Esophagus squamous epithelium (tissue), 5 donors: ENCODE measurements around the gene OCRL. TPM values are rescaled to one million over a fixed set of nuclear protein-coding genes. Genes with fewer than 3 reads are reported as not detected.

Source experiments
- DNase-seq: peaks from one replicate; lab custom pipeline; 2025; lab: John Stamatoyannopoulos, UW
- H3K27ac ChIP-seq, 4 donors: fragments of 200-600 bp; sonication (generic); one replicate each; pipeline ENCODE4 v1.5.1; 2016 to 2019; ENCODE audit warnings: mild to moderate bottlenecking in 1 of 4
- H3K27me3 ChIP-seq, 4 donors: fragments of 200-600 bp; sonication (generic); 1 replicate in 3 of 4; 2 replicates in 1 of 4; pipeline versions ENCODE4 v1.5.1 to v1.6.0; 2017 to 2021; ENCODE audit warnings: antibody characterized with exemption in 1 of 4
- H3K36me3 ChIP-seq, 3 donors: fragments of 200-600 bp; sonication (generic); one replicate each; pipeline ENCODE4 v1.5.1; 2016 to 2019
- H3K4me1 ChIP-seq, 3 donors: fragments of 200-600 bp; sonication (generic); one replicate each; pipeline ENCODE4 v1.5.1; 2017 to 2019
- H3K4me3 ChIP-seq, 4 donors: fragments of 200-600 bp; sonication (generic); 1 replicate in 3 of 4; 2 replicates in 1 of 4; pipeline ENCODE4 v1.5.1; 2016 to 2019; ENCODE audit warnings: mild to moderate bottlenecking in 2 of 4, moderate library complexity in 1 of 4
- H3K9me3 ChIP-seq, 3 donors: fragments of 200-600 bp; sonication (generic); one replicate each; pipeline ENCODE4 v1.5.1; 2016 to 2019
- CTCF ChIP-seq, 6 experiments: fragments of 450-650 bp in 4 of 6; fragments of 200-600 bp in 2 of 6; sonication (generic) in 2 of 6; IDR thresholded peaks; one replicate each; pipeline ENCODE4 v1.5.1; 2016 to 2019; ENCODE audit warnings: antibody characterized with exemption in 6 of 6, mild to moderate bottlenecking in 4 of 6, moderate library complexity in 4 of 6
- POLR2A ChIP-seq, 4 donors: fragments of 450-650 bp; IDR thresholded peaks; one replicate each; pipeline ENCODE4 v1.6.1; 2017; ENCODE audit warnings: antibody characterized with exemption in 4 of 4, mild to moderate bottlenecking in 4 of 4, moderate library complexity in 3 of 4
- WGBS, 2 donors: methylation state at CpG; one replicate each; pipeline ENCODE4 v1.1.5; 2018; 5-methylcytosine and 5-hydroxymethylcytosine counted together
- intact Hi-C: fragments of 100-400 bp; cut with DNase I; formaldehyde crosslinking; loops from one replicate; pipeline ENCODE4 v1.15.0; 2022
- total RNA-seq, 4 donors: library from RNA; depleted of rRNA; stranded (reverse); fragments of >200 nt; gene quantifications; one replicate each; pipeline ENCODE4 v1.1.0, GENCODE V29; 2016
- donor health status: DM: yes; HTN: yes; CAD: no.

The OCRL gene
- total RNA-seq, 4 donors from 2014 or later, result 7.9 to 13.4 (median 10.7) TPM

- H3K4me1 ChIP-seq, result peaks cover 0 to 29% (median 4%) of the 10 kb centered on the region in 3 donors
- no peak overlapping the region for H3K4me3 ChIP-seq
- WGBS, 2 donors, result 42 to 59% methylated on average over 5 of the region's 7 CpGs
- H3K9me3 ChIP-seq, result no peaks in the 10 kb centered on the region
- intact Hi-C loops, result no loop called here
- H3K27ac ChIP-seq, result peak overlapping the region in 1 of 4 donors; percentile 2
- TF ChIP-seq CTCF (IDR thresholded peaks at IDR 0.05), result no peak
- TF ChIP-seq POLR2A (IDR thresholded peaks at IDR 0.05), result no peak
- peaks cover 0 to 3% (median 0%) of the 10 kb centered on the region in 4 donors for H3K27me3 ChIP-seq
- no peaks in the 10 kb centered on the region for H3K36me3 ChIP-seq
- DNase-seq, result no peak
These were observed 92.4 kb downstream of the OCRL start for GRCh38 chrX:129632443-129632842.

GRCh38 chrX:129634541-129634940 is 94.5 kb downstream of the OCRL start:
- intact Hi-C loops, result no loop called here
- no peak overlapping the region for H3K4me3 ChIP-seq
- no peak for DNase-seq
- TF ChIP-seq CTCF (IDR thresholded peaks at IDR 0.05) (no peak), POLR2A (IDR thresholded peaks at IDR 0.05) (no peak)
- no peaks in the 10 kb centered on the region for H3K36me3 ChIP-seq
- H3K27ac ChIP-seq, result no peak overlapping the region
- no peaks in the 10 kb centered on the region for H3K9me3 ChIP-seq
- 69% methylated on average over 5 of the region's 7 CpGs; no CpG with 5 or more reads in 1 of the 2 donors for WGBS, 2 donors
- H3K4me1 ChIP-seq, result peaks cover 0 to 30% (median 4%) of the 10 kb centered on the region in 3 donors
- peaks cover 0 to 3% (median 0%) of the 10 kb centered on the region in 4 donors for H3K27me3 ChIP-seq

- H3K27me3 ChIP-seq, result peaks cover 0 to 3% (median 0%) of the 10 kb centered on the region in 4 donors
- TF ChIP-seq CTCF (IDR thresholded peaks at IDR 0.05) (no peak), POLR2A (IDR thresholded peaks at IDR 0.05) (no peak)
- peak overlapping the region in 1 of 4 donors; percentile 13 for H3K27ac ChIP-seq
- no peak for DNase-seq
- no peaks in the 10 kb centered on the region for H3K9me3 ChIP-seq
- 32 to 83% methylated on average over 1 to 4 of the region's 8 CpGs for WGBS, 2 donors
- H3K36me3 ChIP-seq, result no peaks in the 10 kb centered on the region
- intact Hi-C loops, result no loop called here
- H3K4me1 ChIP-seq, result peaks cover 0 to 30% (median 4%) of the 10 kb centered on the region in 3 donors
- no peak overlapping the region for H3K4me3 ChIP-seq
These were observed 96.2 kb downstream of the OCRL start for GRCh38 chrX:129636175-129636681.

DNA sequence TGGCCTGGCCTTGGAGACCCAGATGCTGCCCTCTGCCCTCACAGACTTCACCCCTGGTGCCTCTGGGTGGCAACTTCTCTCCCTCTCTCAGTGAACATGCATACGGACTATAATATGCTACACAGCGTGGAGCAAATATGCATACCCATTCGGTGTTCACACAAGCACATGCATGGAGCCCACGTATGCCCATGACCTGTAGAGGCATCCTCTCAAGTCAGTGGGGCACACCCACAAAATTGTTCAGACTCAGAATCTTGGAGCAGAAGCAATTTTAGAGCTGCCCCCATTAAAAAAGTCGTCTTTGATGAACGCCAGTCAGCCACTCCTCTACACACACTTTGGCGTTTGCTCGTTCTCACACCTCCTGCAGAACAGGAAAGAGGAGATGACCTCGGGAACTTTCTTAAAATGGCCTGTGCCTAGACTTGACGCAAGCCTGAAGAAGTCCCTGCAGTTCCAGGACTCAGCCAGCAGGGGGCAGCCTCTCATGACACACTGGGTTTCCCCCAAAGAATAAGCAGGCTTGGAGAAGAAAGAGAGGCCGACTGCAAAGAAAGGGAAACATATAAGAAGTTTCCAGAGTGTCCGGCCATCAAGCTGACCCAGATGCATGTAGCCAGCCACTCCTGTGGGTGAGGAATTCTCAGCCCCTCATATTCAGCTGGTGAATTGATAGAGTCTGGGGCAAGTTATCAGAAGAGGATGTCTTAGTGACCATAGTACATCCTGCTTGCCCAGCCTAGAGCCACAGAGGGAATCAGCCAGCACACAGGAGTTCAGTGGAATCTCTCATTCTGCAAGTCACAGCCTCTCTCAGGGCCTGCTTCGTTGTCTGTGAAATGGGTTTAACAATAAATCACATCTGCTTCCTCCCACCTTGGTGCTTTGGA is 97.4 kb downstream of the OCRL start:
- H3K4me1 ChIP-seq, result peaks cover 0 to 20% (median 4%) of the 10 kb centered on the region in 3 donors
- no peak overlapping the region for H3K4me3 ChIP-seq
- WGBS, 2 donors, result 10 to 37% methylated on average over 3 to 8 of the region's 13 CpGs
- H3K27ac ChIP-seq, result no peak overlapping the region
- H3K9me3 ChIP-seq, result no peaks in the 10 kb centered on the region
- intact Hi-C loops, result no loop called here
- TF ChIP-seq CTCF (IDR thresholded peaks at IDR 0.05) (peak; percentile 85 to 96 (median 88)), POLR2A (IDR thresholded peaks at IDR 0.05) (no peak)
- H3K27me3 ChIP-seq, result peaks cover 0 to 3% (median 0%) of the 10 kb centered on the region in 4 donors
- peak; percentile 3 for DNase-seq
- H3K36me3 ChIP-seq, result no peaks in the 10 kb centered on the region

DNA sequence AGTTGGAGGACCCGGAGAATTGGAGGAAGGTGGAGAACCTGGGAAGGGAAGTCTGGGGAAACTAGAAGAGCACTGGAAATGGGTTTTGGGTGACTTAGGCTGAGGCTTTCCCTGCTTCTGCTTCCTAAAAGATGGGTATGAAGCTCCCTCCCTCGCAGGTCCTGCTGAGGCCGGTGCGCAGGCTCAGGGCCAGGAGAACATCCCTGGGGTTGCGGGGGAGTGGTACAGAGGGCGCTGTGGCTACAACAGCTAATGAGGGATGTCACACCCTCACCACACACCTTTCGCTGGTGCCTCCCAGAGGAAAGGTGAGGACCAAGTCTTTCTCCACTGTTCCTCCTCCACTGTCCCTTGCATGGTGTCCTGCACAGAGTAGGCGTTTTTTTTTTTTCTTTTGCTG is 98.9 kb downstream of the OCRL start:
- intact Hi-C loops, result no loop called here
- Histone ChIP-seq H3K4me3 (no peak overlapping the region), H3K4me1 (peaks cover 0 to 17% (median 4%) of the 10 kb centered on the region in 3 donors), H3K27me3 (peaks cover 0 to 3% (median 0%) of the 10 kb centered on the region in 4 donors), H3K27ac (no peak overlapping the region), H3K36me3 (no peaks in the 10 kb centered on the region), H3K9me3 (no peaks in the 10 kb centered on the region)
- no peak for TF ChIP-seq POLR2A (IDR thresholded peaks at IDR 0.05)
- TF ChIP-seq CTCF (IDR thresholded peaks at IDR 0.05), result no peak
- 81 to 90% methylated on average over 3 to 4 of the region's 8 CpGs for WGBS, 2 donors
- DNase-seq, result no peak
